Duodenal mucosa (tissue), 2 donors: ENCODE measurements around the gene EPN3.

ENCODE experiments used
- H3K27ac ChIP-seq: one replicate; pipeline ENCODE4 v1.7.0; 2013; ENCODE audit warnings: low read depth, low read length
- H3K27me3 ChIP-seq, 2 donors: one replicate each; pipeline ENCODE4 v1.7.0; 2013; ENCODE audit warnings: low read length in 2 of 2, control low read depth in 1 of 2; ENCODE audit not compliant: insufficient read depth in 2 of 2, control insufficient read depth in 1 of 2
- H3K36me3 ChIP-seq, 2 donors: one replicate each; pipeline ENCODE4 v1.7.0; 2013; ENCODE audit warnings: low read length in 2 of 2, control low read depth in 1 of 2; ENCODE audit not compliant: insufficient read depth in 2 of 2, control insufficient read depth in 1 of 2
- H3K4me1 ChIP-seq, 2 donors: one replicate each; pipeline ENCODE4 v1.7.0; 2013; ENCODE audit warnings: low read length in 2 of 2, control low read depth in 1 of 2; ENCODE audit not compliant: insufficient read depth in 2 of 2, control insufficient read depth in 1 of 2
- H3K4me3 ChIP-seq, 2 donors: one replicate each; pipeline ENCODE4 v1.7.0; 2013; ENCODE audit warnings: low read length in 2 of 2, low read depth in 1 of 2
- H3K9ac ChIP-seq, 2 donors: one replicate each; pipeline ENCODE4 v1.7.0; 2013; ENCODE audit warnings: low read length in 2 of 2, low read depth in 1 of 2
- H3K9me3 ChIP-seq, 2 donors: one replicate each; pipeline ENCODE4 v1.7.0; 2013; ENCODE audit warnings: low read length in 2 of 2, control low read depth in 1 of 2; ENCODE audit not compliant: control insufficient read depth in 1 of 2

The EPN3 gene

GRCh38 chr17:50548831-50549230, 16.3 kb downstream of the EPN3 start:
- no peak overlapping the region for H3K9ac ChIP-seq
- H3K27ac ChIP-seq: no peak overlapping the region
- H3K36me3 ChIP-seq: peaks cover 0 to 9% of the 10 kb centered on the region in 2 donors
- H3K4me1 ChIP-seq: peaks cover 17 to 18% of the 10 kb centered on the region in 2 donors
- H3K9me3 ChIP-seq: no peaks in the 10 kb centered on the region
- no peak overlapping the region for H3K4me3 ChIP-seq
- H3K27me3 ChIP-seq: no peaks in the 10 kb centered on the region

GRCh38 chr17:50549256-50549941, 16.9 kb downstream of the EPN3 start:
- H3K27me3 ChIP-seq: no peaks in the 10 kb centered on the region
- peaks cover 12 to 14% of the 10 kb centered on the region in 2 donors for H3K4me1 ChIP-seq
- H3K9me3 ChIP-seq: no peaks in the 10 kb centered on the region
- no peak overlapping the region for H3K27ac ChIP-seq
- H3K9ac ChIP-seq: no peak overlapping the region
- H3K4me3 ChIP-seq: no peak overlapping the region
- H3K36me3 ChIP-seq: peaks cover 0 to 10% of the 10 kb centered on the region in 2 donors

GRCh38 chr17:50549969-50550368, 17.4 kb downstream of the EPN3 start:
- Histone ChIP-seq H3K4me3 (no peak overlapping the region), H3K9me3 (no peaks in the 10 kb centered on the region), H3K27ac (no peak overlapping the region), H3K27me3 (no peaks in the 10 kb centered on the region), H3K9ac (no peak overlapping the region), H3K4me1 (peaks cover 12 to 14% of the 10 kb centered on the region in 2 donors), H3K36me3 (peaks cover 0 to 14% of the 10 kb centered on the region in 2 donors)

GRCh38 chr17:50550661-50551432, 18.3 kb downstream of the EPN3 start:
- no peaks in the 10 kb centered on the region for H3K9me3 ChIP-seq
- H3K27ac ChIP-seq: no peak overlapping the region
- no peaks in the 10 kb centered on the region for H3K27me3 ChIP-seq
- no peak overlapping the region for H3K4me3 ChIP-seq
- peaks cover 12 to 14% of the 10 kb centered on the region in 2 donors for H3K4me1 ChIP-seq
- peaks cover 0 to 14% of the 10 kb centered on the region in 2 donors for H3K36me3 ChIP-seq
- no peak overlapping the region for H3K9ac ChIP-seq

GRCh38 chr17:50551433-50551815, 18.9 kb downstream of the EPN3 start:
- Histone ChIP-seq H3K4me1 (peaks cover 11 to 12% of the 10 kb centered on the region in 2 donors), H3K27ac (no peak overlapping the region), H3K36me3 (peaks cover 0 to 14% of the 10 kb centered on the region in 2 donors), H3K9ac (no peak overlapping the region), H3K9me3 (no peaks in the 10 kb centered on the region), H3K4me3 (no peak overlapping the region), H3K27me3 (no peaks in the 10 kb centered on the region)

GRCh38 chr17:50551884-50552283, 19.3 kb downstream of the EPN3 start:
- Histone ChIP-seq H3K27me3 (no peaks in the 10 kb centered on the region), H3K27ac (no peak overlapping the region), H3K36me3 (peaks cover 0 to 14% of the 10 kb centered on the region in 2 donors), H3K9ac (no peak overlapping the region), H3K9me3 (no peaks in the 10 kb centered on the region), H3K4me1 (peaks cover 6 to 8% of the 10 kb centered on the region in 2 donors), H3K4me3 (no peak overlapping the region)

- Histone ChIP-seq H3K9ac (no peak overlapping the region), H3K36me3 (peaks cover 0 to 14% of the 10 kb centered on the region in 2 donors)
Measured at GRCh38 chr17:50554201-50554600, 21.7 kb downstream of the EPN3 start.

GRCh38 chr17:50556803-50557202, 24.3 kb downstream of the EPN3 start:
- Histone ChIP-seq H3K9ac (no peak overlapping the region), H3K36me3 (peaks cover 0 to 4% of the 10 kb centered on the region in 2 donors), H3K4me1 (peaks cover 16% of the 10 kb centered on the region in 2 donors), H3K27me3 (peaks cover 25 to 30% of the 10 kb centered on the region in 2 donors), H3K9me3 (no peaks in the 10 kb centered on the region), H3K27ac (no peak overlapping the region), H3K4me3 (no peak overlapping the region)

More at GRCh38 chr17:50554201-50554600, 21.7 kb downstream of the EPN3 start:
- Histone ChIP-seq H3K27ac (no peak overlapping the region), H3K4me1 (peaks cover 4 to 5% of the 10 kb centered on the region in 2 donors), H3K4me3 (no peak overlapping the region), H3K9me3 (no peaks in the 10 kb centered on the region), H3K27me3 (peaks cover 12 to 19% of the 10 kb centered on the region in 2 donors)

GRCh38 chr17:50557630-50558029, 25.1 kb downstream of the EPN3 start:
- Histone ChIP-seq H3K9ac (no peak overlapping the region), H3K9me3 (no peaks in the 10 kb centered on the region), H3K27me3 (peaks cover 31 to 36% of the 10 kb centered on the region in 2 donors), H3K4me3 (no peak overlapping the region), H3K4me1 (peaks cover 16% of the 10 kb centered on the region in 2 donors), H3K36me3 (peaks cover 0 to 4% of the 10 kb centered on the region in 2 donors), H3K27ac (no peak overlapping the region)

- Histone ChIP-seq H3K9me3 (no peaks in the 10 kb centered on the region), H3K4me1 (peaks cover 16% of the 10 kb centered on the region in 2 donors), H3K27me3 (peaks cover 36 to 41% of the 10 kb centered on the region in 2 donors)
Measured at GRCh38 chr17:50558091-50558490, 25.6 kb downstream of the EPN3 start.

More at GRCh38 chr17:50558091-50558490, 25.6 kb downstream of the EPN3 start:
- Histone ChIP-seq H3K36me3 (peaks cover 0 to 4% of the 10 kb centered on the region in 2 donors), H3K9ac (no peak overlapping the region), H3K27ac (no peak overlapping the region), H3K4me3 (no peak overlapping the region)
